Neural cell (in vitro differentiated cells): Measurements from ENCODE around the gene PAIP2. TPM values are rescaled to one million over a fixed set of nuclear protein-coding genes. Genes with fewer than 3 reads are reported as not detected.

ENCODE experiments used
- H2AFZ ChIP-seq: fragments of 200-600, 300-800 bp; sonication (generic), shearing (Covaris generic); 2 replicates; pipeline ENCODE4 v1.6.0; 2014; ENCODE audit warnings: low read depth, mild to moderate bottlenecking, antibody characterized with exemption, low read length, moderate library complexity
- H3F3A ChIP-seq: fragments of 200-600 bp; shearing (Covaris generic); 2 replicates; pipeline ENCODE4 v1.6.1; 2016; ENCODE audit warnings: mild to moderate bottlenecking, moderate library complexity, mixed read lengths, antibody characterized with exemption, low read length; ENCODE audit not compliant: insufficient read depth, poor library complexity, severe bottlenecking
- H3K27ac ChIP-seq: fragments of 200-600, 300-800 bp; sonication (generic), shearing (Covaris generic); 2 replicates; pipeline ENCODE4 v1.5.1; 2014; ENCODE audit warnings: mild to moderate bottlenecking, low read length, moderate library complexity
- H3K27me3 ChIP-seq: fragments of 300-800, 200-600 bp; sonication (generic), shearing (Covaris generic); 2 replicates; pipeline ENCODE4 v1.6.0; 2014; ENCODE audit warnings: mild to moderate bottlenecking, low read depth, low read length, moderate library complexity; ENCODE audit not compliant: insufficient read depth
- H3K36me3 ChIP-seq: fragments of 300-800, 200-600 bp; sonication (generic), shearing (Covaris generic); 2 replicates; pipeline ENCODE4 v1.5.1; 2014; ENCODE audit warnings: mild to moderate bottlenecking, antibody characterized with exemption, low read length, moderate library complexity; ENCODE audit not compliant: insufficient read depth
- H3K4me2 ChIP-seq: fragments of 300-800, 200-600 bp; sonication (generic), shearing (Covaris generic); 2 replicates; pipeline ENCODE4 v1.6.0; 2014; ENCODE audit warnings: mild to moderate bottlenecking, low read length
- H3K4me3 ChIP-seq: fragments of 300-800, 200-600 bp; sonication (generic), shearing (Covaris generic); 2 replicates; pipeline ENCODE4 v1.5.1; 2014; ENCODE audit warnings: mild to moderate bottlenecking, low read length, moderate library complexity
- H3K79me2 ChIP-seq: fragments of 200-600 bp; shearing (Covaris generic); replicated peaks from 2 replicates; pipeline ENCODE4 v1.6.0; 2014; ENCODE audit warnings: mild to moderate bottlenecking, low read length, moderate library complexity; ENCODE audit not compliant: insufficient read depth
- H3K9ac ChIP-seq: fragments of 300-800, 200-600 bp; sonication (generic), shearing (Covaris generic); 2 replicates; pipeline ENCODE4 v1.6.1; 2016; ENCODE audit warnings: mild to moderate bottlenecking, low read length, mixed read lengths
- H3K9me2 ChIP-seq: fragments of 200-600 bp; shearing (Covaris generic); 2 replicates; pipeline ENCODE4 v1.6.1; 2016; ENCODE audit warnings: mild to moderate bottlenecking, low read length, mixed read lengths; ENCODE audit not compliant: insufficient read depth
- H3K9me3 ChIP-seq: fragments of 200-600, 300-800 bp; sonication (generic), shearing (Covaris generic); 2 replicates; pipeline ENCODE4 v1.6.1; 2016; ENCODE audit warnings: mild to moderate bottlenecking, mixed run types, low read length, moderate library complexity, mixed read lengths
- H4K20me1 ChIP-seq: fragments of 200-600 bp; shearing (Covaris generic); 2 replicates; pipeline ENCODE4 v1.6.1; 2016; ENCODE audit warnings: mild to moderate bottlenecking, mixed run types; ENCODE audit not compliant: insufficient read depth
- EZH2 ChIP-seq: fragments of 200-600, 300-800 bp; shearing (Covaris generic), sonication (generic); IDR thresholded peaks from 2 replicates; pipeline ENCODE4 v1.6.1; 2014; ENCODE audit warnings: antibody characterized with exemption, low read length, borderline replicate concordance, mild to moderate bottlenecking; ENCODE audit not compliant: insufficient read depth, poor library complexity, severe bottlenecking
- POLR2AphosphoS5 ChIP-seq: IDR thresholded peaks from 2 replicates; pipeline ENCODE4 v1.6.1; 2012
- RAD21 ChIP-seq: fragments of 450-650 bp; conservative IDR thresholded peaks from 2 replicates; pipeline ENCODE4 v1.6.1; 2014; ENCODE audit warnings: antibody characterized with exemption, mild to moderate bottlenecking, moderate library complexity
- SMC3 ChIP-seq: fragments of 450-650 bp; conservative IDR thresholded peaks from 2 replicates; pipeline ENCODE4 v1.6.1; 2014; ENCODE audit warnings: antibody characterized with exemption, mild to moderate bottlenecking, moderate library complexity; ENCODE audit not compliant: poor library complexity
- TAF1 ChIP-seq: IDR thresholded peaks from 2 replicates; pipeline ENCODE4 v1.6.1; 2012; ENCODE audit warnings: low read depth
- polyA plus RNA-seq: library from polyadenylated mRNA; depleted of rRNA; stranded (reverse); fragments of >200 nt; gene quantifications from 2 replicates; pipeline ENCODE4 v1.2.3, GENCODE V29; 2014
- TF ChIP-seq, protein P1 (sequence below): IDR thresholded peaks from 2 replicates; pipeline ENCODE4 v1.6.1; 2012; ENCODE audit warnings: borderline replicate concordance
- TF ChIP-seq, protein P2 (sequence below): fragments of 450-650 bp; IDR thresholded peaks from 2 replicates; pipeline ENCODE4 v1.5.1; 2014; ENCODE audit warnings: antibody characterized with exemption, mild to moderate bottlenecking, moderate library complexity; ENCODE audit not compliant: poor library complexity, severe bottlenecking

PAIP2 gene
- polyA plus RNA-seq, 1 donor from 2014 or later: 201 TPM

DNA sequence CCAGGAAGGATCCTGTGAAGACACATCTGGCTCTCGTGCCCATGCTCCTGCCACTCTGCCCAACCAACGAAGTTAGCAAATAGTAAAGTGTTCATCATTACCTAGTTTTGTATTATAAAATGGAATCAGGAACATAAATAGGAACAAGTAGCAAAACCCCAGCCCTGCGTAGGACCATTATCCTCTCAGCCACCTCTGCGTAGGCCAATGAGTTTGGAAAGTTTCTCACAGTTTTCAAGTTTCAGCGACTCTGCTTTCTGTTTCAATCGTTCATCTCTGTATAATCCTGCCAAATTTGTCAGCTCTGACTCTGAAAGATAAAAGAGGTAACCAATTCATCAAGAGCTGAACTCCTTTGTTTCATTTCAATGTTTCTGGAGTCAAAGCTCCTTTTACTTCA is 72.3 kb downstream of the PAIP2 start (continued):
- no peak for TF ChIP-seq RAD21
- no peak for TF ChIP-seq POLR2AphosphoS5
- TF ChIP-seq SMC3: no peak

DNA sequence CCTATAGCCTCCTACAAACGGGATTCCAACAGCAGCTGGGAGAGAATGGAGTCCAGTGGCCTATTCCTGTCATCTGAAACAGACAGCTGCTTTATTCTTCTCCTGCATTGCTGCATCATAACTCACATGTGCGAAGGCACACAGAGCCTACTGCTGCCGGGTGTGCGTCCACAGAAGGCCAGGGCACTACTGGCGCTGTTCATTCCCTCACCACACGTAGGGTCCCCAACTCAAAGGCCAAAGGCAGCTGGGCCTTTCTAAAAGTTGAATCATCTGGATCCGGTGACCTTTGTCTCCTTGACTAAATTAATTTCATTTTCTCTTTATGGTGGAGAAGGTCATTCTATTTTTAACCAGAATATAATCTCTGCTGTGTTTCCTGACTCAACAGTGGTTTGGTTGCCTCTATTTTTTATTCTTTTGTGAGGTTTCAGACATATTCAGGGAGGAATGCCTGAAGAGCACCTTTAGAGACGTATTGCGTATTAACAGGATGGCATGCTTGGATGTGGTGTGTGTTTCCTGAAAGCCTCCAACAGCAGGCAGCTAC is 73.0 kb downstream of the PAIP2 start:
- no peak overlapping the region for H2AFZ ChIP-seq
- no peaks in the 10 kb centered on the region for H3F3A ChIP-seq
- H3K27ac ChIP-seq: no peak overlapping the region
- no peaks in the 10 kb centered on the region for H3K27me3 ChIP-seq
- no peaks in the 10 kb centered on the region for H3K9me3 ChIP-seq
- no peak overlapping the region for H3K4me2 ChIP-seq
- H3K79me2 ChIP-seq: no peaks in the 10 kb centered on the region
- no peak overlapping the region for H3K9ac ChIP-seq
- H4K20me1 ChIP-seq: no peaks in the 10 kb centered on the region
- no peaks in the 10 kb centered on the region for H3K9me2 ChIP-seq
- no peak overlapping the region for H3K4me3 ChIP-seq
- TF ChIP-seq TAF1 (no peak), EZH2 (no peak), SMC3 (no peak)
- TF ChIP-seq, protein P1, sequence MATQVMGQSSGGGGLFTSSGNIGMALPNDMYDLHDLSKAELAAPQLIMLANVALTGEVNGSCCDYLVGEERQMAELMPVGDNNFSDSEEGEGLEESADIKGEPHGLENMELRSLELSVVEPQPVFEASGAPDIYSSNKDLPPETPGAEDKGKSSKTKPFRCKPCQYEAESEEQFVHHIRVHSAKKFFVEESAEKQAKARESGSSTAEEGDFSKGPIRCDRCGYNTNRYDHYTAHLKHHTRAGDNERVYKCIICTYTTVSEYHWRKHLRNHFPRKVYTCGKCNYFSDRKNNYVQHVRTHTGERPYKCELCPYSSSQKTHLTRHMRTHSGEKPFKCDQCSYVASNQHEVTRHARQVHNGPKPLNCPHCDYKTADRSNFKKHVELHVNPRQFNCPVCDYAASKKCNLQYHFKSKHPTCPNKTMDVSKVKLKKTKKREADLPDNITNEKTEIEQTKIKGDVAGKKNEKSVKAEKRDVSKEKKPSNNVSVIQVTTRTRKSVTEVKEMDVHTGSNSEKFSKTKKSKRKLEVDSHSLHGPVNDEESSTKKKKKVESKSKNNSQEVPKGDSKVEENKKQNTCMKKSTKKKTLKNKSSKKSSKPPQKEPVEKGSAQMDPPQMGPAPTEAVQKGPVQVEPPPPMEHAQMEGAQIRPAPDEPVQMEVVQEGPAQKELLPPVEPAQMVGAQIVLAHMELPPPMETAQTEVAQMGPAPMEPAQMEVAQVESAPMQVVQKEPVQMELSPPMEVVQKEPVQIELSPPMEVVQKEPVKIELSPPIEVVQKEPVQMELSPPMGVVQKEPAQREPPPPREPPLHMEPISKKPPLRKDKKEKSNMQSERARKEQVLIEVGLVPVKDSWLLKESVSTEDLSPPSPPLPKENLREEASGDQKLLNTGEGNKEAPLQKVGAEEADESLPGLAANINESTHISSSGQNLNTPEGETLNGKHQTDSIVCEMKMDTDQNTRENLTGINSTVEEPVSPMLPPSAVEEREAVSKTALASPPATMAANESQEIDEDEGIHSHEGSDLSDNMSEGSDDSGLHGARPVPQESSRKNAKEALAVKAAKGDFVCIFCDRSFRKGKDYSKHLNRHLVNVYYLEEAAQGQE: no peak
- TF ChIP-seq, protein P2, sequence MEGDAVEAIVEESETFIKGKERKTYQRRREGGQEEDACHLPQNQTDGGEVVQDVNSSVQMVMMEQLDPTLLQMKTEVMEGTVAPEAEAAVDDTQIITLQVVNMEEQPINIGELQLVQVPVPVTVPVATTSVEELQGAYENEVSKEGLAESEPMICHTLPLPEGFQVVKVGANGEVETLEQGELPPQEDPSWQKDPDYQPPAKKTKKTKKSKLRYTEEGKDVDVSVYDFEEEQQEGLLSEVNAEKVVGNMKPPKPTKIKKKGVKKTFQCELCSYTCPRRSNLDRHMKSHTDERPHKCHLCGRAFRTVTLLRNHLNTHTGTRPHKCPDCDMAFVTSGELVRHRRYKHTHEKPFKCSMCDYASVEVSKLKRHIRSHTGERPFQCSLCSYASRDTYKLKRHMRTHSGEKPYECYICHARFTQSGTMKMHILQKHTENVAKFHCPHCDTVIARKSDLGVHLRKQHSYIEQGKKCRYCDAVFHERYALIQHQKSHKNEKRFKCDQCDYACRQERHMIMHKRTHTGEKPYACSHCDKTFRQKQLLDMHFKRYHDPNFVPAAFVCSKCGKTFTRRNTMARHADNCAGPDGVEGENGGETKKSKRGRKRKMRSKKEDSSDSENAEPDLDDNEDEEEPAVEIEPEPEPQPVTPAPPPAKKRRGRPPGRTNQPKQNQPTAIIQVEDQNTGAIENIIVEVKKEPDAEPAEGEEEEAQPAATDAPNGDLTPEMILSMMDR: no peak
- H3K36me3 ChIP-seq: peaks cover 4% of the 10 kb centered on the region

DNA sequence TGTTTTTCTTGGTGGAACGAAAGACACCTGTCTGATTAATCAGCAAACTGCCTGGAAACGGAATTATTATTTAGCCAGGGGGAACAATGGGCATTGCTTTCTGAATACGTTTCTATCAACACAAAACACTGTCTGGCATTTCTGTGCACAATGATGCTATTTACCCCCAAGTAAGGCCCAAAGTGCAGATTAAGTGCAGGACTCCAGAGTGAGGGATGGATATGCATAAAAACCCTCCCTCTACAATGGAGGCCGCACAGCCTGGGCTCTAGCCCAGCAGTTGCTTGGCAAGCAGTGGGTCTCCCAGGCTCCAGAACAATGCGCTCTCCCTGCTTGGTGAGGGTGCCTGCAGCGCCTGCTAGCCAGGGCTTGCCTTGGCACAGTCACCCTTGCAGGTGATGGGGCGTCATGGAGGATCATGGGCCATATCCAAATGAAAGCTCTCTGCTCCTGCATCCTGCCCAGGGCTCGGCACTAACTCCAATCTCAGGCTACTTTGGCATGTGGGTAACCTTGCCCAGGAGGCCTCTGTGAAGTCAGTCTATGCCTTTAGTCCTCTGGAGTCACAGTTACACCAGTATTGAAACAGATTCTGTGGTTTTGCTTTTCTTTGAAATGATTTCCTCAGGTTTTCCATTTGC is 73.7 kb downstream of the PAIP2 start:
- H3K4me2 ChIP-seq: no peak overlapping the region
- TF ChIP-seq POLR2AphosphoS5: no peak
- TF ChIP-seq EZH2: no peak
- H3K9ac ChIP-seq: no peak overlapping the region
- no peaks in the 10 kb centered on the region for H3K9me3 ChIP-seq
- H3F3A ChIP-seq: no peaks in the 10 kb centered on the region
- H3K79me2 ChIP-seq: no peaks in the 10 kb centered on the region
- no peaks in the 10 kb centered on the region for H4K20me1 ChIP-seq
- no peak overlapping the region for H2AFZ ChIP-seq
- H3K9me2 ChIP-seq: no peaks in the 10 kb centered on the region
- no peak overlapping the region for H3K4me3 ChIP-seq
- H3K36me3 ChIP-seq: peaks cover 4% of the 10 kb centered on the region
- H3K27ac ChIP-seq: no peak overlapping the region
- no peaks in the 10 kb centered on the region for H3K27me3 ChIP-seq
